NT2/D1 (cell line): Measurements from ENCODE around the gene LRRC8E.

ENCODE experiments used
- DNase-seq: peaks from one replicate; pipeline ENCODE4 v3.0.0-alpha.2; 2011; ENCODE audit warnings: low read depth, low spot score
- H3K27me3 ChIP-seq: 2 replicates; pipeline ENCODE4 v1.6.0; 2011; ENCODE audit warnings: mild to moderate bottlenecking; ENCODE audit not compliant: insufficient read length, insufficient read depth
- H3K36me3 ChIP-seq: 2 replicates; pipeline ENCODE4 v1.6.1; 2011; ENCODE audit warnings: mild to moderate bottlenecking, low read length, mixed read lengths; ENCODE audit not compliant: insufficient read depth, insufficient read length
- H3K4me1 ChIP-seq: 2 replicates; pipeline ENCODE4 v1.5.1; 2011; ENCODE audit not compliant: insufficient read depth, insufficient read length
- H3K4me3 ChIP-seq: 2 replicates; pipeline ENCODE4 v1.5.1; 2011; ENCODE audit warnings: low read depth; ENCODE audit not compliant: insufficient read length
- H3K9ac ChIP-seq: 2 replicates; pipeline ENCODE4 v1.6.0; 2011; ENCODE audit warnings: low read depth; ENCODE audit not compliant: insufficient read length
- H3K9me3 ChIP-seq: 2 replicates; pipeline ENCODE4 v1.5.1; 2011; ENCODE audit warnings: mild to moderate bottlenecking, low read length; ENCODE audit not compliant: insufficient read depth
- SUZ12 ChIP-seq: IDR thresholded peaks from 2 replicates; pipeline ENCODE4 v1.6.1; 2011; ENCODE audit not compliant: insufficient read length, insufficient read depth; ENCODE audit errors: extremely low read depth
- YY1 ChIP-seq: IDR thresholded peaks from 2 replicates; pipeline ENCODE4 v1.6.1; 2011; ENCODE audit not compliant: insufficient read length, insufficient read depth
- ZNF274 ChIP-seq: IDR thresholded peaks from 2 replicates; pipeline ENCODE4 v1.6.1; 2011; ENCODE audit warnings: mild to moderate bottlenecking, low read depth, low read length

LRRC8E gene

DNA sequence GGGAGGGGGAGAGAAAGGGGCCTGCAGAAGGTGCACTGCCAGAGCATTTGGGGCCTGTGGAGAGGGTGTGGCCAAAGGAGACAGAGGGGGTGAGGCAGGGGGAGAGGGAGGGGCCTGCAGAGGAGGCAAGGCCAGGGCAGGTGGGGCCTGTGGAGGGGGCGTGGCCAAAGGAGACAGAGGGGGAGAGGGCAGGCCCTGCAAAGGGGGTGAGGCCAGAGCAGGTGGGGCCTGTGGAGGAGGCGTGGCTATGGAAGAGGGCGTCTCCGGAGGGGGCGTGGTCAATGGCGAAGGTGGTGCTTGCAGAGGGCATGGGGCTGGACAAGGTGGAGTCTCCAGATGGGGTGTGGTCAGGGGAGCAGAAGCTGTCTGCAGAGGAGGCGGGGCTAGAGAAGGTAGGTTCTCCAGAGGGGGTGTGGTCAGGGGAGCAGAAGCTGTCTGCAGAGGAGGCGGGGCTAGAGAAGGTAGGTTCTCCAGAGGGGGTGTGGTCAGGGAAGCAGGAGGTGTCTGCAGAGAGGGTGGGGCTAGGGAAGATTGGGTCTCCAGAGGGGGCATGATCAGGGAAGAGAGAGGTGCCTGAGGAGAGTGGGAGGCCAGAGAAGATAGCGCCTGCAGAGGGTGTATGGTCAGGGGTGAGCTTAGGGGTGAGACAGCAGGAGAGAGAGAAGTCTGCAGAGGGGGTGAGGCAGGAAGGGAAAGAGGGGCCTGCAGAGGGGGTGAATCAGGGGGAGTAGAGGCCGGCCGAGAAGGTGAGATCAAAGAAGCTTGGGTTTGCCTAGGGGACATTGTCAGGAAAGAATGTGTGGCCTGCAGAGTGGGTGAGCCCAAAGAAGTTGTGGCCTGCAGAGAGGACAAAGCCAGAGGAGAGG lies 17.5 kb upstream of the LRRC8E start:
- no peak for TF ChIP-seq ZNF274
- no peak for TF ChIP-seq YY1
- no peak for TF ChIP-seq SUZ12
- no peak overlapping the region for H3K9ac ChIP-seq
- no peaks in the 10 kb centered on the region for H3K9me3 ChIP-seq
- DNase-seq: peak; percentile 78
- H3K4me1 ChIP-seq: peaks cover 19% of the 10 kb centered on the region
- peak overlapping the region; percentile 19 for H3K4me3 ChIP-seq
- peaks cover 43% of the 10 kb centered on the region for H3K27me3 ChIP-seq
- H3K36me3 ChIP-seq: no peaks in the 10 kb centered on the region

- peak overlapping the region; percentile 66 for H3K9ac ChIP-seq
- H3K4me3 ChIP-seq: peak overlapping the region; percentile 43
- peaks cover 47% of the 10 kb centered on the region for H3K27me3 ChIP-seq
- no peaks in the 10 kb centered on the region for H3K36me3 ChIP-seq
- H3K9me3 ChIP-seq: no peaks in the 10 kb centered on the region
- H3K4me1 ChIP-seq: peaks cover 19% of the 10 kb centered on the region
- DNase-seq: peak; percentile 96
- no peak for TF ChIP-seq YY1
- no peak for TF ChIP-seq ZNF274
- TF ChIP-seq SUZ12: no peak
Measured at GRCh38 chr19:7871437-7872305, 16.6 kb upstream of the LRRC8E start.

- peaks cover 19% of the 10 kb centered on the region for H3K4me1 ChIP-seq
- H3K9ac ChIP-seq: peak overlapping the region; percentile 70
Measured at GRCh38 chr19:7872306-7873204, 15.8 kb upstream of the LRRC8E start.

DNA sequence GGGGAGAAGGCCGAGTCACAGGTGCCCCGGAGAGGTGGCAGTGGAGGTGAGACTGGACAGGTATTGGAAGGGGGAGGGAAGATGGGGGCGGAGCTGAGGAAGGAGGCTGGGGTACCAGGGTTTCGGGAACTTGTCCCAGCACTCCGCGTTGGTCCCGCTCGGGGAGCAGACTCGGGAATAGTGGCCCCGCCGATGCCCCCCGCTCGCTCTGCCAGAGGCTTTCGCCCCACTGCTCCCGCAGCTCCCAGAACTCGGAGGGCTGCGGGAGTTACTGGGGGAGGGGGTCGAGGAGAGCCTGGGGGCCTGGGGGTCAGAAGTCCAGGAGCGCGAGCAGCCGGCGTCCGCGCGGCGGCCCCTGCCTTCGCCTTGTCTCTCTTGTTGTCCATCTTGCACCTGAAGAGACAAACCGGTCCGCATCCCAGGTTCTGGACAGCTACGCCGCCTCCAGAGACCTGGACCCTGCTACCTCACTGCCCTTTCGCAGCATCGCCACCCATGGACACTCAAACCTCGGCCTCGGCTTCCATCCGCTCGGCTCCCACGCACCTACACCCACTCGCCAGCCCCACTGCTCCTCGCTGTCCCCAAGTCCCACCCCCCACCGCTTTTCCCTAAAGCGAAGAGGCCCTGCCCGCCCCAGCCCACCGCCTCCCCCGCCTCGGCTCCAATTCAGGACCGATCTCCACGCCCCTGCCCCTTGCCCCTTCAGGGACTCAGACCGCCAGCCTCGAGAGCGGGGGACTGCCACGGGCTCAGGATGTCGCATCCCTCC lies 14.8 kb upstream of the LRRC8E start:
- peaks cover 17% of the 10 kb centered on the region for H3K4me1 ChIP-seq
- H3K9ac ChIP-seq: peak overlapping the region; percentile 67
- TF ChIP-seq SUZ12 (no peak), YY1 (no peak), ZNF274 (no peak)
- H3K4me3 ChIP-seq: peak overlapping the region; percentile 67
- DNase-seq: no peak
- H3K27me3 ChIP-seq: peaks cover 38% of the 10 kb centered on the region
- no peaks in the 10 kb centered on the region for H3K9me3 ChIP-seq
- H3K36me3 ChIP-seq: no peaks in the 10 kb centered on the region

More at GRCh38 chr19:7872306-7873204, 15.8 kb upstream of the LRRC8E start:
- DNase-seq: no peak
- H3K4me3 ChIP-seq: peak overlapping the region; percentile 43
- H3K36me3 ChIP-seq: no peaks in the 10 kb centered on the region
- H3K27me3 ChIP-seq: peaks cover 38% of the 10 kb centered on the region
- H3K9me3 ChIP-seq: no peaks in the 10 kb centered on the region
- TF ChIP-seq SUZ12: no peak
- no peak for TF ChIP-seq YY1
- no peak for TF ChIP-seq ZNF274

DNA sequence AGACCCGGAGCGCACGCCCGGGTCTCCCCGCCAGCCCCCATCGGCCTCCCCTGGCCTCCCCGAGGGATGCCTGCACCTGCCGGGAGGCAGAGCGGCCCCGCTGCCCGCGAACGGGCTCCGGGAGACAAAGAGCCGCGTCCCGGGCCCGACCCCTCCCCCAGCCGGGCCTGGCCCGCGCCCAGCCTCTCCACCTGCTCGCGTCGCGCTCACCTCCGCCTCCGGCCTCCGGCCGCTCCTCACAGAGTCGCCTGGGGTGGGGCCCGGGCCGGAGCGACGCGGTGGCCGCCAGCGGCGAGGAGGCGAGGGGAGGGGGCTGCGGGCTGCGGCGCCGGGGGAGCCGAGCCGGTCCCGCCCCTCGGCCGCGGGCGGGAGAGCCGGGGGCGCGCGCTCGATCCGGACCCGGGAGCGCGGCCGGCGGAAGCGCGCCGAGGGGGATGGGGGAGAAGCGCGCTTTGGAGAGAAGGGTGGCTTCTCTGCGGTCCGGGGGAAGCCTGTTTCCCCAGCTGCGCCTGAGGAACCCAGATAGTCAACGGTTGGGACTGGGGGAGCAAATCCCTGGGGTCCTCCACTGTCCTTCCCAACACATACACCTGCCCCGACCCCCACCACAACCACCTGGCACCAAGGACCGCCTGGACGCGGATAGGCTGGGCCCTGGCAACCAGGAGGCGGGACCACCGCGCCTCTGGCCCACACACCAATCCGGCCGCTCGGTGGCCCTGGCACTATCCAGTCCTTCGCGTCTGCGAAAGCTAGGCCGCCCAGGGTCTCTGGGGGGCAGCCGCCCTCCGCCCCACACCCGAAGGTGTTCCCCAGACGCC lies 14.0 kb upstream of the LRRC8E start, which contains the start of gene PRR36:
Gene PRR36 (minus strand): TSS at position 315 of the 821 bp plus-strand sequence. CDS start 701 bp downstream, outside the sequence.
- H3K36me3 ChIP-seq: no peaks in the 10 kb centered on the region
- H3K4me3 ChIP-seq: peak within 1 kb of the TSS; percentile 67
- peaks cover 16% of the 10 kb centered on the region for H3K4me1 ChIP-seq
- no peaks in the 10 kb centered on the region for H3K9me3 ChIP-seq
- H3K27me3 ChIP-seq: peaks cover 38% of the 10 kb centered on the region
- no peak for TF ChIP-seq SUZ12
- no peak for TF ChIP-seq ZNF274
- no peak for TF ChIP-seq YY1
- H3K9ac ChIP-seq: peak within 1 kb of the TSS; percentile 74
- DNase-seq: peak; percentile 39
